Measurements from ENCODE around the gene SLC12A7. TPM values are rescaled to one million over a fixed set of nuclear protein-coding genes. Genes with fewer than 3 reads are reported as not detected.
"Not testable (repeated sequence)": the region's sequence is repeated elsewhere in the genome, so short reads cannot be mapped to it uniquely, and the experiment has no call there.

Gene SLC12A7
- total and polyA plus RNA-seq, 4 experiments from 2014 or later, result 11.7 to 32.9 (median 26.5) TPM

DNA sequence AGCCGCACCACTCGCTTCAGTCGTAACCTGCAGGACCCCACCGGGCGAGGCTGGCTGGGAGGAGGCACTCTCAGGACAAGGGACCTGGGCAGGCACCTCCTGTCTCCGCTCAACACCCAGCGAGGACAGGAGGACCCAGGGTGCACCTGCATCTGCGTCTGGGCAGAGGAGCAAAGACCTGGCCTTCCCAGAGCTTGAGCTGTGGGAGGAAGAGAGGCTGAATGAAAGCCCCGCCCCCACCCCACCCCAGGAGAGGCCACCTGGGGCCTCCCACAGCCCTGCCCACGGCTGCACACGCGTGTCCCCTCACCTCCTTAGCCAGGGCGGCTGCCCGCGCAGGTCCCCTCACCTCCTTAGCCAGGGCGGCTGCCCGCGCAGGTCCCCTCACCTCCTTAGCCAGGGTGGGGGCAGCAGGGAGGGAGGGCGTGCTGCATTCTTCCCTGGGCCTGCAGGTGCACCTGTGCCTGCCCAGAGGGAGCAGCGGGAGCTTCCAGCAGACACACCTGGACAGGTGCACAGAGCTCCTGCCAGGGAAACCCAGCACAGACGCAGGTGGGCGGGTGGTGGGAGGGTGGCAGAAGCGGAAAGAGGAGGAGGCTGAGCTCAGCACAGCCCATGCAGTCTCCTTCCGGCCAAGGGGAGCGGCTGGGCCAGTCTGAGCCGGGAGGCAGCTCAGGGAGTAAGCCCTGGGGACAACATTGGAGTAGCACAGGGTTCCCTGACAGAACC, 18.5 kb upstream of the SLC12A7 start:
- no peaks in the 10 kb centered on the region for H3K9me3 Mint-ChIP-seq
- H3K36me3 Mint-ChIP-seq, result no peaks in the 10 kb centered on the region
- Histone ChIP-seq H3K27me3 (ENCODE audit: insufficient read depth, low read length) (no peaks in the 10 kb centered on the region), H3K4me1 (ENCODE audit: insufficient read depth, low read length) (no peaks in the 10 kb centered on the region), H3K27ac (ENCODE audit: low read depth, low read length) (no peak overlapping the region), H3K4me3 (ENCODE audit: low read length in 2 of 2) (no peak overlapping the region), H3K36me3 (ENCODE audit: insufficient read depth, low read length) (no peaks in the 10 kb centered on the region), H3K9me3 (ENCODE audit: control insufficient read depth in 1 of 2, low read length in 2 of 2) (no peaks in the 10 kb centered on the region)
- no peaks in the 10 kb centered on the region for H3K4me1 Mint-ChIP-seq
- intact Hi-C loops (cut with micrococcal nuclease), result no loop called here
- no peak overlapping the region for H3K27ac Mint-ChIP-seq
- POLR2A ChIA-PET (ENCODE audit: partially characterized antibody), result no interaction called here
- peaks cover 4 to 8% of the 10 kb centered on the region in 2 donors for H3K27me3 Mint-ChIP-seq
- no peak overlapping the region for H3K4me3 Mint-ChIP-seq
- DNase-seq, result no peak
- CTCF ChIA-PET (ENCODE audit: partially characterized antibody), result interaction anchor here (0.7 kb wide), 1 partner anchor 11 kb away, joined by 3 read pairs; no protein-coding TSS in a partner anchor

DNA sequence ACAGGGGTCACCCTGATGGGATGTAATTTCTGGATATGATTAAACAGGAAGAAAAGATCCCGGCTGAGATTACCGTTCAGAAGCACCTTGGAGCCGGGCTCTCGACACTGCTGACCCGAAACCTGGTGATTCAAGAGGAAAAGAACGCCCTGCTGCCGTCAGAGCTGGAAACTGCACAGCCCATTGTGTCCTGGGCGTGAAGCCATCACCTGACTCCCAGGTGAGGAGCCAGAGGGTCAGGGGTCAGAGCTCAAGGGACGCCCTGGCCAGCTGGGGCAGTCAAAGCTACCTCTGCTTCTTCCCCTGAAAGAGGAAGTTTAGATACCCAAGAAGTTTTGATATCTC, 17.8 kb upstream of the SLC12A7 start:
- no peaks in the 10 kb centered on the region for H3K9me3 ChIP-seq (ENCODE audit: control insufficient read depth in 1 of 2, low read length in 2 of 2)
- POLR2A ChIA-PET (ENCODE audit: partially characterized antibody), result no interaction called here
- H3K27me3 ChIP-seq (ENCODE audit: insufficient read depth, low read length), result no peaks in the 10 kb centered on the region
- no peaks in the 10 kb centered on the region for H3K36me3 Mint-ChIP-seq
- no peaks in the 10 kb centered on the region for H3K36me3 ChIP-seq (ENCODE audit: insufficient read depth, low read length)
- no peaks in the 10 kb centered on the region for H3K4me1 ChIP-seq (ENCODE audit: insufficient read depth, low read length)
- H3K4me3 Mint-ChIP-seq, result no peak overlapping the region
- DNase-seq, result no peak
- CTCF ChIA-PET (ENCODE audit: partially characterized antibody), result no interaction called here
- H3K4me1 Mint-ChIP-seq, result no peaks in the 10 kb centered on the region
- H3K27me3 Mint-ChIP-seq, result peaks cover 6 to 8% of the 10 kb centered on the region in 2 donors
- H3K9me3 Mint-ChIP-seq, result no peaks in the 10 kb centered on the region
- H3K27ac ChIP-seq (ENCODE audit: low read depth, low read length), result no peak overlapping the region
- no peak overlapping the region for H3K27ac Mint-ChIP-seq
- H3K4me3 ChIP-seq (ENCODE audit: low read length in 2 of 2), result no peak overlapping the region
- intact Hi-C loops (cut with micrococcal nuclease), result no loop called here

DNA sequence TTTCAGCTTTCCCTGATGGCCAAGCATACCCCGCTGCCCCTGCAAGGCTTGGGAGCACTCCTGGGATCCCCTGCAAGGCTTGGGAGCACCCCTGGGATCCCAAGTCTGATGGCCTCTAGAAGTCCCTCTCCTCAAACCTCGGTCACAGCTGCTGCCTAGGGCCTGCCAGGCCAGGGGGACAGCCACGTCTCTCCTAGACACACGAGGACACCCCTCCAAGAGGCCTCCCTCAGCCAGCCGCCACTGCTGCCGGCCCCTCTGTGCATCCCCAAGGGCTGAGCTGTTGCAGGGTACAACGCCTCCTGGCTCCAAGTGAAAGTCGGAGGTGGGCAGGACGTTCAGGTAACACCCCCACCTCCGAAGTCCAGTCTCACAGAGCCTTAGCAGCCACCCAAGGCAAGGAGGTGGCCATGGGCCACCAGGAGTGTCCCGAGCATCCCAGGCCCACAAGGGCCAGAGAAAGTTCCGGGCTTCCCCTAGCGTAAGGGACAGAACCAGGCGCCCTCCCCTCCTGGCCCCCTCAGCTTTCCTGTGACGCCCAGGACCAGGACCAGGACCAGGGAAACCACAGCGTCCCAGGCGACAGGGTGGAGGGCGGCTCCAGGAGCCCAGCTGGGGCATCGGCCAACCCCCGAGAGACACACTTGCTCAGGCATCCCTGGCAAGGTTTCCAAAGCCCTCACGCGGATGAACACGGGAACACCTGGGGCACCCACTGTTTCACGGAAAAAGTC, 17.3 kb upstream of the SLC12A7 start:
- intact Hi-C loops (cut with micrococcal nuclease), result no loop called here
- POLR2A ChIA-PET (ENCODE audit: partially characterized antibody), result no interaction called here
- no peaks in the 10 kb centered on the region for H3K4me1 ChIP-seq (ENCODE audit: insufficient read depth, low read length)
- H3K36me3 ChIP-seq (ENCODE audit: insufficient read depth, low read length), result no peaks in the 10 kb centered on the region
- no peaks in the 10 kb centered on the region for H3K27me3 ChIP-seq (ENCODE audit: insufficient read depth, low read length)
- H3K4me3 Mint-ChIP-seq, result no peak overlapping the region
- H3K4me1 Mint-ChIP-seq, result no peaks in the 10 kb centered on the region
- CTCF ChIA-PET (ENCODE audit: partially characterized antibody), result no interaction called here
- H3K27ac Mint-ChIP-seq, result no peak overlapping the region
- no peak overlapping the region for H3K4me3 ChIP-seq (ENCODE audit: low read length in 2 of 2)
- peaks cover 6 to 8% of the 10 kb centered on the region in 2 donors for H3K27me3 Mint-ChIP-seq
- H3K9me3 Mint-ChIP-seq, result no peaks in the 10 kb centered on the region
- no peaks in the 10 kb centered on the region for H3K9me3 ChIP-seq (ENCODE audit: control insufficient read depth in 1 of 2, low read length in 2 of 2)
- DNase-seq, result no peak
- H3K36me3 Mint-ChIP-seq, result no peaks in the 10 kb centered on the region
- no peak overlapping the region for H3K27ac ChIP-seq (ENCODE audit: low read depth, low read length)

DNA sequence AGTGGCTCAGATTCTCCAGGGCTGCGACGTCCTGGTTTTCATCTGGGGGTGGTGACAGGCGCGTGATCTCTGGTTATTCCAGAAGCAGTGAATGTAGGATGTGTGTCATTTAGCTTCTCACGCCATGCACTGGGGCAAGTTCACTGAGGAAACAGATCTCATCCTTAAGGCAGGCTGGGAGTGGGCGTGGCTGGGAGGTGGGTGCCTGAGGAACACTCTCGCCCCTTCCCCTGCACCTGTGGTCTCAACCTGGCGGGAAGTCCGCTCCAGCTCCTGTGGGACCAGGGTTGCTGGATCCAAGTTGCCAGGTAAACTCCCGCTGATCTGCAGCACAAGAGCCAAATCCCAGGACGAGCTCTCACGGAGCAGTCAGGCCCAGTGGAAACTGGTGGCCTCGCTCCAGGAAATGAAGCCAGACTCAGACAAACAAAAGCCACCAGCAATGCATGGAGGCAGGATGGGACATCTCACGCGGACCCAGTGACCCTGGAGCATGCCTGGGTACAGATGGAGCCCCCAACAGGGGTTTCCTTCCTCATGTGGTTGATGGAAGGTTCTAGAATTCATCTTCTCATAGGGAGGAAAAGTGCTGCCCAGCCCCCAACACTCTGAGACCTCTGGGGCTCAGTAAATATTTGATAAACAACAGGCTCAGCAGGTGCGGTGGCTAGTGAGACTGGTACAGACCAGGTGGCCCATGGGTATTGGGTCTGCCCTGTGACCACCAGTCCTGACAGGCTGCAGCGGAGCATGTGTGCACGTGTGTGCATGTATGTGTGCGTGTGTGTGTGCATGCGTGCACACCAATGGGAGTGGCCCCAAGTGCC, 16.3 kb upstream of the SLC12A7 start:
- no peak for DNase-seq
- no peaks in the 10 kb centered on the region for H3K4me1 ChIP-seq (ENCODE audit: insufficient read depth, low read length)
- H3K4me3 Mint-ChIP-seq, result no peak overlapping the region
- H3K27ac Mint-ChIP-seq, result no peak overlapping the region
- ChIA-PET POLR2A (ENCODE audit: partially characterized antibody) (no interaction called here), CTCF (ENCODE audit: partially characterized antibody) (no interaction called here)
- no peaks in the 10 kb centered on the region for H3K36me3 ChIP-seq (ENCODE audit: insufficient read depth, low read length)
- no peak overlapping the region for H3K4me3 ChIP-seq (ENCODE audit: low read length in 2 of 2)
- no peaks in the 10 kb centered on the region for H3K4me1 Mint-ChIP-seq
- peaks cover 6 to 8% of the 10 kb centered on the region in 2 donors for H3K27me3 Mint-ChIP-seq
- H3K9me3 Mint-ChIP-seq, result no peaks in the 10 kb centered on the region
- H3K27ac ChIP-seq (ENCODE audit: low read depth, low read length), result no peak overlapping the region
- intact Hi-C loops (cut with micrococcal nuclease), result no loop called here
- no peaks in the 10 kb centered on the region for H3K27me3 ChIP-seq (ENCODE audit: insufficient read depth, low read length)
- no peaks in the 10 kb centered on the region for H3K9me3 ChIP-seq (ENCODE audit: control insufficient read depth in 1 of 2, low read length in 2 of 2)
- H3K36me3 Mint-ChIP-seq, result no peaks in the 10 kb centered on the region

DNA sequence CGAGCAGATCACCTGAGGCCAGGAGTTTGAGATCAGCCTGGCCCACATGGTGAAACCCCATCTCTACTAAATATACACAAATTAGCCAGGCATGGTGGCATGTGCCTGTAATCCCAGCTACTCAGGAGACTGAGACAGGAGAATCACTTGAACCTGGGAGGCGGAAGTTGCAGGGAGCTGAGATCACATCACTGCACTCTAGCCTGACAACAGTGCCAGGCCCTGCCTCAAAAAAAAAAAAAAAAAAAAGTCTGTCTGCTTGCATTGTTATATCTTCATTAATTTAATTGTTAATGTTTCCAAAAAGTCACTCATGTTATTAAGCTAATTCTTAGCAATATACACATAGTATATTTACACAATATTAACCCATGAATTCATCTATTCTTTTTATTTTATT, 13.8 kb upstream of the SLC12A7 start:
- CTCF ChIA-PET (ENCODE audit: partially characterized antibody), result interaction anchor here (1.6 kb wide), 1 partner anchor 15 kb away, joined by 5 read pairs; no protein-coding TSS in a partner anchor
- DNase-seq; H3K4me1 ChIP-seq (ENCODE audit: insufficient read depth, low read length); H3K4me3 Mint-ChIP-seq; H3K4me1 Mint-ChIP-seq; H3K27ac Mint-ChIP-seq; H3K9me3 ChIP-seq (ENCODE audit: control insufficient read depth in 1 of 2, low read length in 2 of 2); H3K4me3 ChIP-seq (ENCODE audit: low read length in 2 of 2); POLR2A ChIA-PET (ENCODE audit: partially characterized antibody); H3K36me3 Mint-ChIP-seq; intact Hi-C loops (cut with micrococcal nuclease); H3K27ac ChIP-seq (ENCODE audit: low read depth, low read length); H3K27me3 ChIP-seq (ENCODE audit: insufficient read depth, low read length); H3K36me3 ChIP-seq (ENCODE audit: insufficient read depth, low read length); H3K9me3 Mint-ChIP-seq; H3K27me3 Mint-ChIP-seq: not testable (repeated sequence)

DNA sequence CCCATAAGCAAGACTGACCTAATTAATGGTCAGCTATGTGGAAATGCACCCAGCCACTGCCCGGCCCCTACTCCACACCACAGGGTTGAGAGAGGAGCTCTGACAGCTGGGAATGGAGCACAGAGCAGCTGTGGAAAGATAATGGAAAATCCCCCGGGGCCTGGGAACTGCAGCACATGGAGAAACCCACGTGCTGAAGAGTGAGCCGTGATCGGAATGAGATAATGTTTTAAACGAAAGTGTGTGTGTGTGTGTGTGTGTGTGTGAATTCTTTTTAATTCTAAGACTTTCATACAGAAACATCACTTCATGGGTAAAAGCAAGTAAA, 13.1 kb upstream of the SLC12A7 start:
- H3K4me3 Mint-ChIP-seq, result no peak overlapping the region
- no peaks in the 10 kb centered on the region for H3K27me3 ChIP-seq (ENCODE audit: insufficient read depth, low read length)
- H3K9me3 Mint-ChIP-seq, result no peaks in the 10 kb centered on the region
- no peak for DNase-seq
- no peaks in the 10 kb centered on the region for H3K4me1 Mint-ChIP-seq
- POLR2A ChIA-PET (ENCODE audit: partially characterized antibody), result no interaction called here
- intact Hi-C loops (cut with micrococcal nuclease), result no loop called here
- H3K9me3 ChIP-seq (ENCODE audit: control insufficient read depth in 1 of 2, low read length in 2 of 2), result no peaks in the 10 kb centered on the region
- no peak overlapping the region for H3K4me3 ChIP-seq (ENCODE audit: low read length in 2 of 2)
- H3K4me1 ChIP-seq (ENCODE audit: insufficient read depth, low read length), result no peaks in the 10 kb centered on the region
- H3K27ac ChIP-seq (ENCODE audit: low read depth, low read length), result no peak overlapping the region
- no peaks in the 10 kb centered on the region for H3K36me3 Mint-ChIP-seq
- H3K27ac Mint-ChIP-seq, result no peak overlapping the region
- H3K36me3 ChIP-seq (ENCODE audit: insufficient read depth, low read length), result no peaks in the 10 kb centered on the region
- CTCF ChIA-PET (ENCODE audit: partially characterized antibody), result no interaction called here
- peaks cover 6 to 8% of the 10 kb centered on the region in 2 donors for H3K27me3 Mint-ChIP-seq

DNA sequence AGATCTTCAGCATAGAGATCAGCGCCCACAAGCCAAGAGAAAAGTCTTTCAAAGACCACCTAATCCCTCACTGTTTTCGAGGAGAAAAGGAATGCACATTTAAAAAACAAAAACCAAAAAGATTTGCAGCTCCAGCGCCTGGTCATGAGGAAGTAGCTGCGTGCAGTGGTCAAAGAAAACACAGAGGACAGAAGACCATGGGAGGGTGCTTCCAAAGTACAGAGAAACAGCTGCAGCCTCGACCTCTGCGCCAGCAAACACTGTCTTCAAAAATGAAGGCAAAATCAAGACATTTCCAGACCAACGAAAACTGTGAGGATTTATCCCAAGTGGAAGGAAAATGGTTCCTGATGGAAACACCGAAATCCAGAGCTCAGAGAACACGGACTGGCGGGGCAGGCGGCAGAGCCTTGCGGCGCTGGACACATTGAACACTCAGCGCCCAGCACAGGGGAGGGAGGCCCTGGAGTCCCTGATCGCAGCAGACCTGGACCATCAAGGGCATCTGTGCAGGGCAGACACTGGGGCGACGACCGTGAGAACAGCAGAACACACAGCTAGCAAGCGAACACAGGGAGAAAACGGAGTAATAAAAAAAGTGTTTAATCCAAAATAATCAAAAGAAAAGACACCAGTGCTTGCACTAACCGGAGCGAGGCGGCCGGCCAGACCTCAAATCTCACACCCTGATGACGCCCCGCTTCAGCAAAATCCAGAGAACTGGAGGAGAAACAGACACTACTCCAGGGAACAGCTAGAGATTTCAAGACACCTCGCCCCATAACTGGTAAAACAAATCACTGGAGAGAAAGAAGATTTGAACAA, 12.6 kb upstream of the SLC12A7 start:
- ChIA-PET POLR2A (ENCODE audit: partially characterized antibody) (no interaction called here), CTCF (ENCODE audit: partially characterized antibody) (interaction anchor here (0.6 to 0.9 kb wide), 2 partner anchors 205 to 520 kb away, joined by 3 read pairs; no protein-coding TSS in a partner anchor)
- no peaks in the 10 kb centered on the region for H3K9me3 Mint-ChIP-seq
- Histone ChIP-seq H3K36me3 (ENCODE audit: insufficient read depth, low read length) (no peaks in the 10 kb centered on the region), H3K27ac (ENCODE audit: low read depth, low read length) (no peak overlapping the region), H3K27me3 (ENCODE audit: insufficient read depth, low read length) (no peaks in the 10 kb centered on the region), H3K4me3 (ENCODE audit: low read length in 2 of 2) (no peak overlapping the region), H3K9me3 (ENCODE audit: control insufficient read depth in 1 of 2, low read length in 2 of 2) (no peaks in the 10 kb centered on the region), H3K4me1 (ENCODE audit: insufficient read depth, low read length) (no peaks in the 10 kb centered on the region)
- H3K27ac Mint-ChIP-seq, result no peak overlapping the region
- intact Hi-C loops (cut with micrococcal nuclease), result no loop called here
- H3K27me3 Mint-ChIP-seq, result peaks cover 6 to 8% of the 10 kb centered on the region in 2 donors
- no peaks in the 10 kb centered on the region for H3K36me3 Mint-ChIP-seq
- H3K4me3 Mint-ChIP-seq, result no peak overlapping the region
- H3K4me1 Mint-ChIP-seq, result no peaks in the 10 kb centered on the region
- no peak for DNase-seq
